Measurements from ENCODE around the gene SCMH1. TPM values are rescaled to one million over a fixed set of nuclear protein-coding genes. Genes with fewer than 3 reads are reported as not detected.
"Not testable (repeated sequence)": the region's sequence is repeated elsewhere in the genome, so short reads cannot be mapped to it uniquely, and the experiment has no call there.

SCMH1 gene
- total RNA-seq, 1 experiment from 2014 or later = 19.4 TPM

DNA sequence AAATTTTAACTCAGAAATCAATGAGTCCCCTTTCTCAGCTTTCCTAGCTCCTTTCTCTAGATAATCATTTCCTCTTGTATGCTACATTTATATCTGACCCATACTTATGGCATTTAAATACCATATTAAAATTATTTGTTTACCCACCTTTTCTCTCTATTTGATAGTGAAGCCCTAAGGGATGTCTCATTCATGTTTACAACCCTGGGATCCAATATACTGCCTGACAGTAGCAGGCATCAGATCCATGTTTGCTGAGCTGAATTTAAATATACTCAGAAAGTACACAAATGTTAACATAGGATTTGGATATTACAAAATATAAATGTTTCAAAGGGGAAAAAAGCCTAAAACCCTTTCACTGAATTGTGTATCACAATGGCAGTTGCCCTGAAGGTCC lies 26.5 kb downstream of the SCMH1 start:
- ChIA-PET POLR2A (no interaction called here), CTCF (no interaction called here)
- Mint-ChIP-seq H3K9me3 (peaks cover 46% of the 10 kb centered on the region), H3K36me3 (peaks cover 36% of the 10 kb centered on the region), H3K4me1 (no peaks in the 10 kb centered on the region), H3K27me3 (ENCODE audit: low read depth) (no peaks in the 10 kb centered on the region), H3K4me3 (no peak overlapping the region), H3K27ac (no peak overlapping the region)
- TF ChIP-seq GRHL2 (CRISPR knock-in tag; IDR thresholded peaks at IDR 0.05; ENCODE audit: insufficient replicate concordance, severe bottlenecking) (no peak), ESRRA (CRISPR knock-in tag; IDR thresholded peaks at IDR 0.05; ENCODE audit: borderline replicate concordance) (no peak), OVOL2 (CRISPR knock-in tag; IDR thresholded peaks at IDR 0.05; ENCODE audit: borderline replicate concordance) (no peak), ZNF416 (CRISPR knock-in tag; IDR thresholded peaks at IDR 0.05) (no peak), JUN (CRISPR knock-in tag; IDR thresholded peaks at IDR 0.05) (no peak), ZNF671 (CRISPR knock-in tag; IDR thresholded peaks at IDR 0.05) (no peak), ZNF423 (CRISPR knock-in tag; IDR thresholded peaks at IDR 0.05) (no peak), NFE2L1 (CRISPR knock-in tag; IDR thresholded peaks at IDR 0.05) (no peak), FOXK1 (CRISPR knock-in tag; IDR thresholded peaks at IDR 0.05) (no peak), CREM (CRISPR knock-in tag; IDR thresholded peaks at IDR 0.05) (no peak), NR2C2 (CRISPR knock-in tag; IDR thresholded peaks at IDR 0.05) (no peak), HMGA2 (CRISPR knock-in tag; IDR thresholded peaks at IDR 0.05) (no peak), ATF2 (CRISPR knock-in tag; IDR thresholded peaks at IDR 0.05; ENCODE audit: borderline replicate concordance, low read depth) (no peak), RELA (CRISPR knock-in tag; IDR thresholded peaks at IDR 0.05; ENCODE audit: borderline replicate concordance) (no peak), MYBL2 (CRISPR knock-in tag; IDR thresholded peaks at IDR 0.05) (no peak)
- ATAC-seq = no peak
- DNase-seq (ENCODE audit: low spot score) = no peak

DNA sequence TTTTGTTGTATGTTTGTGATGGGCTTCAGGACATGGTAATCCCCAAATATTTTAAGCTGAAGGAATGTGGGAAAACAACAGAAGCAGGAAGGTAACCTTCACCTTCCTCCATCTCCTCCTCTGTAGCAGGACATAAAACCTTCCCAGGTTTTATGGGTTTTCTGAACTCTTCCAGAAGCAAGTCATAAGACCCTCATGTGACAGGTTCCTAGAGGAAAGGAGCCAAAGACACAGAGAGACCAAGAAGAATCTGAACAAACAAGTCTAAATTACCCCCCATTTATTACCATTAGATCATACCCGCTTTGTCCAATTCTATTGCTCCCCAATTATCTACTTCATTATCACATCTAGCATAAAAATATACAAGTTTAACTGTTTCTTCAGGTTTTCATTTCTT lies 28.8 kb downstream of the SCMH1 start:
- no peak overlapping the region for H3K27ac Mint-ChIP-seq
- CTCF ChIA-PET = no interaction called here
- DNase-seq (ENCODE audit: low spot score) = no peak
- peaks cover 34% of the 10 kb centered on the region for H3K9me3 Mint-ChIP-seq
- POLR2A ChIA-PET = no interaction called here
- H3K4me3 Mint-ChIP-seq = no peak overlapping the region
- no peaks in the 10 kb centered on the region for H3K27me3 Mint-ChIP-seq (ENCODE audit: low read depth)
- H3K4me1 Mint-ChIP-seq = no peaks in the 10 kb centered on the region
- ATAC-seq = no peak
- H3K36me3 Mint-ChIP-seq = peaks cover 16% of the 10 kb centered on the region
- no peak for TF ChIP-seq TEAD1 (CRISPR knock-in tag; IDR thresholded peaks at IDR 0.05)
- TF ChIP-seq CBFB (CRISPR knock-in tag; IDR thresholded peaks at IDR 0.05; ENCODE audit: low read depth) = no peak
- no peak for TF ChIP-seq FOXK1 (CRISPR knock-in tag; IDR thresholded peaks at IDR 0.05)
- no peak for TF ChIP-seq ATF1 (CRISPR knock-in tag; IDR thresholded peaks at IDR 0.05)
- no peak for TF ChIP-seq ZNF263 (CRISPR knock-in tag; IDR thresholded peaks at IDR 0.05; ENCODE audit: low read depth)

GRCh38 chr1:41211608-41212007 lies 30.5 kb downstream of the SCMH1 start:
- H3K27me3 Mint-ChIP-seq (ENCODE audit: low read depth); H3K36me3 Mint-ChIP-seq; CTCF ChIA-PET; H3K4me3 Mint-ChIP-seq; POLR2A ChIA-PET; DNase-seq (ENCODE audit: low spot score); H3K4me1 Mint-ChIP-seq; H3K27ac Mint-ChIP-seq; ATAC-seq: not testable (repeated sequence)
- peaks cover 28% of the 10 kb centered on the region for H3K9me3 Mint-ChIP-seq

- ATAC-seq; H3K27ac Mint-ChIP-seq; H3K4me1 Mint-ChIP-seq; H3K27me3 Mint-ChIP-seq (ENCODE audit: low read depth); CTCF ChIA-PET; POLR2A ChIA-PET; DNase-seq (ENCODE audit: low spot score); H3K4me3 Mint-ChIP-seq: not testable (repeated sequence)
- Mint-ChIP-seq H3K9me3 (peaks cover 64% of the 10 kb centered on the region), H3K36me3 (peaks cover 42% of the 10 kb centered on the region)
These were observed 35.1 kb downstream of the SCMH1 start for GRCh38 chr1:41207053-41207452.

GRCh38 chr1:41200728-41201127 lies 41.4 kb downstream of the SCMH1 start:
- Mint-ChIP-seq H3K4me3 (no peak overlapping the region), H3K27me3 (ENCODE audit: low read depth) (peaks cover 4% of the 10 kb centered on the region; the same call in 1 of the 2 replicates), H3K27ac (no peak overlapping the region), H3K36me3 (peaks cover 24% of the 10 kb centered on the region), H3K4me1 (no peaks in the 10 kb centered on the region), H3K9me3 (peaks cover 28% of the 10 kb centered on the region)
- ChIA-PET POLR2A (no interaction called here), CTCF (interaction anchor here (0.6 kb wide), 1 partner anchor 252 kb away, joined by 3 read pairs; no protein-coding TSS in a partner anchor)
- DNase-seq (ENCODE audit: low spot score) (no peak), ATAC-seq (no peak)
- no peak for TF ChIP-seq ATF1 (CRISPR knock-in tag; IDR thresholded peaks at IDR 0.05)
- TF ChIP-seq SOX15 (CRISPR knock-in tag; IDR thresholded peaks at IDR 0.05) = no peak
